Fibroblast of lung (primary cell): Measurements from ENCODE around the gene VRK2. TPM values are rescaled to one million over a fixed set of nuclear protein-coding genes. Genes with fewer than 3 reads are reported as not detected.

Source experiments
- DNase-seq, 2 donors: peaks; one replicate each; pipeline versions ENCODE4 v3.0.0 to v3.0.0-alpha.2; 2010; ENCODE audit warnings: low read depth in 2 of 2
- H2AFZ ChIP-seq: 2 replicates; pipeline ENCODE4 v1.5.1; 2012; ENCODE audit warnings: low read length, control low read depth, inconsistent platforms
- H3K27ac ChIP-seq: 2 replicates; pipeline ENCODE4 v1.5.1; 2011; ENCODE audit warnings: low read length, control low read depth; ENCODE audit not compliant: insufficient read depth
- H3K27me3 ChIP-seq: 2 replicates; pipeline ENCODE4 v1.5.1; 2011; ENCODE audit warnings: mild to moderate bottlenecking, low read length; ENCODE audit not compliant: control insufficient read depth, insufficient read depth
- H3K36me3 ChIP-seq: 2 replicates; pipeline ENCODE4 v1.5.1; 2011; ENCODE audit warnings: low read length; ENCODE audit not compliant: control insufficient read depth, insufficient read depth
- H3K4me1 ChIP-seq: 2 replicates; pipeline ENCODE4 v1.5.1; 2011; ENCODE audit warnings: low read length; ENCODE audit not compliant: control insufficient read depth, insufficient read depth; ENCODE audit errors: extremely low read depth
- H3K4me2 ChIP-seq: 2 replicates; pipeline ENCODE4 v1.5.1; 2011; ENCODE audit warnings: low read length, control low read depth; ENCODE audit not compliant: insufficient read depth; ENCODE audit errors: extremely low read depth
- H3K4me3 ChIP-seq, 4 experiments: fragments of 200-600 bp in 1 of 4; sonication (generic) in 1 of 4; replicated peaks in 1 of 4; 2 replicates each; pipeline ENCODE4 v1.5.1; 2011 to 2016; ENCODE audit warnings: low read length in 4 of 4, low read depth in 3 of 4, mild to moderate bottlenecking in 3 of 4, control low read depth in 2 of 4, inconsistent platforms in 1 of 4, mixed read lengths in 1 of 4; ENCODE audit not compliant: insufficient read depth in 1 of 4; ENCODE audit errors: control extremely low read depth in 1 of 4
- H3K79me2 ChIP-seq: 2 replicates; pipeline ENCODE4 v1.5.1; 2012; ENCODE audit warnings: mild to moderate bottlenecking, low read length, inconsistent platforms; ENCODE audit not compliant: control insufficient read depth, insufficient read depth
- H3K9ac ChIP-seq: 2 replicates; pipeline ENCODE4 v1.5.1; 2011; ENCODE audit warnings: mild to moderate bottlenecking, low read length, control low read depth; ENCODE audit not compliant: insufficient read depth
- H3K9me3 ChIP-seq: 2 replicates; pipeline ENCODE4 v1.5.1; 2012; ENCODE audit warnings: low read depth, low read length; ENCODE audit not compliant: control insufficient read depth, insufficient read depth
- H4K20me1 ChIP-seq: 2 replicates; pipeline ENCODE4 v1.5.1; 2011; ENCODE audit warnings: low read length; ENCODE audit not compliant: control insufficient read depth, insufficient read depth; ENCODE audit errors: extremely low read depth
- EZH2 ChIP-seq: IDR thresholded peaks from 2 replicates; pipeline ENCODE4 v1.5.1; 2012; ENCODE audit warnings: low read length, control low read depth, mild to moderate bottlenecking; ENCODE audit errors: missing control alignments
- polyA plus RNA-seq, 2 donors: library from polyadenylated mRNA; depleted of rRNA in 1 of 2; stranded (reverse) in 1 of 2; unstranded in 1 of 2; fragments of >200 nt; gene quantifications; 2 replicates each; pipeline ENCODE4 v1.2.1, GENCODE V29; 2011 to 2012; ENCODE audit warnings: missing spikeins in 1 of 2
- total RNA-seq: library from RNA; depleted of rRNA; stranded (reverse); fragments of >200 nt; gene quantifications from 2 replicates; pipeline ENCODE4 v1.2.1, GENCODE V29; 2014
- TF ChIP-seq, protein P1 (sequence below), 2 donors: IDR thresholded peaks in 1 of 2; conservative IDR thresholded peaks in 1 of 2; 1 replicate in 1 of 2; 2 replicates in 1 of 2; pipeline ENCODE4 v1.5.1; 2011 to 2012; ENCODE audit warnings: low read length in 2 of 2, control low read depth in 1 of 2, inconsistent platforms in 1 of 2, low read depth in 1 of 2, mild to moderate bottlenecking in 1 of 2

The VRK2 gene
- total and polyA plus RNA-seq, 2 donors (not counting 1 experiment from before 2014, with no cell fraction given) = 23.8 to 24.3 TPM

DNA sequence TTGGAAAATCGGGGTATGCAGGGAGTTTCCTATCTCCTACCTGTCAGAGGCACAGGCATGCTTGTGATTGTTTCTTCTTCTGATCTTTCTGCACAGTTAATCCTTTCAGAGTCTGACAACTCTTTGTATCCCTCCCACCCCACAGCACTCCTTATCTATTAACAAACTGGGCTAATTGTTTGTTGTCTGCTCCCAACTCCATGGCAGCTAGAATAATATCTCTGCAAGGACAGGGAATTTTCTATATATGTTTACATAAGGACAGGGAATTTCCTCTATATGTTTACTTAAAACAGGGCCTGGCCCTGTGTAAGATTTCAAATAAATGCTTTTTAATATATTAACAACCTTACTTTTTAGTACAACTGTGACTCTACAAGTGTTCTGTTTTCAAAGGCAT, 36.0 kb upstream of the VRK2 start:
- Histone ChIP-seq H3K27ac (no peak overlapping the region), H4K20me1 (no peaks in the 10 kb centered on the region), H3K36me3 (no peaks in the 10 kb centered on the region), H3K4me2 (no peak overlapping the region), H3K4me3 (no peak overlapping the region), H3K27me3 (no peaks in the 10 kb centered on the region), H2AFZ (no peak overlapping the region), H3K79me2 (no peaks in the 10 kb centered on the region), H3K4me1 (no peaks in the 10 kb centered on the region), H3K9ac (no peak overlapping the region), H3K9me3 (no peaks in the 10 kb centered on the region)
- TF ChIP-seq, protein P1, sequence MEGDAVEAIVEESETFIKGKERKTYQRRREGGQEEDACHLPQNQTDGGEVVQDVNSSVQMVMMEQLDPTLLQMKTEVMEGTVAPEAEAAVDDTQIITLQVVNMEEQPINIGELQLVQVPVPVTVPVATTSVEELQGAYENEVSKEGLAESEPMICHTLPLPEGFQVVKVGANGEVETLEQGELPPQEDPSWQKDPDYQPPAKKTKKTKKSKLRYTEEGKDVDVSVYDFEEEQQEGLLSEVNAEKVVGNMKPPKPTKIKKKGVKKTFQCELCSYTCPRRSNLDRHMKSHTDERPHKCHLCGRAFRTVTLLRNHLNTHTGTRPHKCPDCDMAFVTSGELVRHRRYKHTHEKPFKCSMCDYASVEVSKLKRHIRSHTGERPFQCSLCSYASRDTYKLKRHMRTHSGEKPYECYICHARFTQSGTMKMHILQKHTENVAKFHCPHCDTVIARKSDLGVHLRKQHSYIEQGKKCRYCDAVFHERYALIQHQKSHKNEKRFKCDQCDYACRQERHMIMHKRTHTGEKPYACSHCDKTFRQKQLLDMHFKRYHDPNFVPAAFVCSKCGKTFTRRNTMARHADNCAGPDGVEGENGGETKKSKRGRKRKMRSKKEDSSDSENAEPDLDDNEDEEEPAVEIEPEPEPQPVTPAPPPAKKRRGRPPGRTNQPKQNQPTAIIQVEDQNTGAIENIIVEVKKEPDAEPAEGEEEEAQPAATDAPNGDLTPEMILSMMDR (conservative IDR thresholded peaks at IDR 0.05 in 1 of 2, IDR thresholded peaks at IDR 0.05 in 1 of 2; ENCODE audit: low read depth in 1 of 2, low read length in 2 of 2) = no peak
- no peak for TF ChIP-seq EZH2
- DNase-seq = no peak

DNA sequence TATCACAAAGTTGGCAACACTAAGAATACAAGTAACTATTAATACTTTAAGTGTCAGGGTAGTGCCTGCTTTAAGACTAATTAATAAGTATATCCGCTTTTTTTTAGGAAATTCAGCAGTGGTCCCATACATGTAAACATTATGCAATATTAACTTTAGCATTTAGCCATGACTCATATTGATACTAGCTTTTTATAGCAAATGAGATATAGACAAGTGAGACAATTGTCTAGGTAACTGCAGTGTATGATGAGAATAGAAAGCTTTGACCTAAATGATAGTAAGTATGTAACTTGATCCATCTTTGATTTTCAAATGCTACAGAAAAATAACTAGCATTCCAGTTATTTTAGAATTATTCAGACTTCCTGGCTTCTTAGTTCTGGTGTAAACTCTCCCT, 27.4 kb upstream of the VRK2 start:
- no peaks in the 10 kb centered on the region for H3K36me3 ChIP-seq
- no peak overlapping the region for H3K4me2 ChIP-seq
- no peak overlapping the region for H2AFZ ChIP-seq
- no peaks in the 10 kb centered on the region for H3K9me3 ChIP-seq
- H3K27ac ChIP-seq = no peak overlapping the region
- H3K27me3 ChIP-seq = no peaks in the 10 kb centered on the region
- TF ChIP-seq, protein P1 (conservative IDR thresholded peaks at IDR 0.05 in 1 of 2, IDR thresholded peaks at IDR 0.05 in 1 of 2; ENCODE audit: low read depth in 1 of 2, low read length in 2 of 2) = no peak
- TF ChIP-seq EZH2 = no peak
- no peak overlapping the region for H3K9ac ChIP-seq
- H4K20me1 ChIP-seq = no peaks in the 10 kb centered on the region
- no peak overlapping the region for H3K4me3 ChIP-seq
- H3K4me1 ChIP-seq = no peaks in the 10 kb centered on the region
- H3K79me2 ChIP-seq = no peaks in the 10 kb centered on the region
- peak in 1 of 2 donors; percentile 38 for DNase-seq

DNA sequence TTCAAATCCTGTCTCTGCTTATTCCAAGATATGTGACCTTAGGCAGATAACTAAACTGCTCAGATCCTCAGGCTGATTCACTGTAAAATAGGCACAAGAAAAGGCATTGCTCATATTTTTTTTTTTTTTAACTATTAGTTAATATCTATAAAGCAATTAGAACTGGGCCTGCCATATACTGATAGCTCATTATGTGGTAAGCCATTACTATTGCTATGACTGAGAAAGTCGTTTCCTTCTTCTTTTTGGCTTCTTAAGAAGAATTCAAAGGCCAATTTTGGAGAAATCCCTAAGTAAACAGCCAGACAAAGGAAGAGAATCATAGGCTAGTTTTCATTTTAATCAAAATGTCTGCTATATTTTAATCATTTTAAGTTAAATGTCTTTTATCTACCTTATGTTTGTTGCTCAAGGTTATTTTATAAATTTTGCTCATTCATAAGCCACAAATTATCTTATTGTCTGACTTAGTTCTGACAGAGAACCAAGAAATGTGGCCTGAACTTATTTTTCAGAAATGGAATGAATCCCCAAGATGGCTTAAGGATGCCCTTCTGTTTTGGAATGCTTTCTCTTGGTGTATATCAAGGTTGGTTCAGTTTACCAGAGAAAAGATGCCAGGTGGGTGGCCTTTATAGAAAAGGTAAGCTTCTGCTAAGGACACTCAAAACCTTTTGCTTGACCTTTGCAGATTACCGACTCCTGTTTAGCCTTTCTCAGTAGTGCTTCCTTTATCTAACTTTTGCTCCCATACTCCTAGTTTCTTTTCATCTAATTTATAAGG, 21.3 kb upstream of the VRK2 start:
- no peak overlapping the region for H3K4me2 ChIP-seq
- H3K27ac ChIP-seq = no peak overlapping the region
- H3K4me1 ChIP-seq = no peaks in the 10 kb centered on the region
- no peaks in the 10 kb centered on the region for H3K9me3 ChIP-seq
- TF ChIP-seq EZH2 = no peak
- TF ChIP-seq, protein P1 (conservative IDR thresholded peaks at IDR 0.05 in 1 of 2, IDR thresholded peaks at IDR 0.05 in 1 of 2; ENCODE audit: low read depth in 1 of 2, low read length in 2 of 2) = no peak
- no peak overlapping the region for H3K4me3 ChIP-seq
- H3K79me2 ChIP-seq = no peaks in the 10 kb centered on the region
- no peaks in the 10 kb centered on the region for H3K36me3 ChIP-seq
- no peaks in the 10 kb centered on the region for H3K27me3 ChIP-seq
- DNase-seq = no peak
- no peak overlapping the region for H3K9ac ChIP-seq
- H4K20me1 ChIP-seq = no peaks in the 10 kb centered on the region
- H2AFZ ChIP-seq = no peak overlapping the region
